GM12872 (cell line): ENCODE data around the gene TMEM132D.

Source experiments
- CTCF ChIP-seq: IDR thresholded peaks from 3 replicates; pipeline ENCODE4 v1.5.1; 2011; ENCODE audit warnings: low read depth, mild to moderate bottlenecking, low read length, moderate library complexity; ENCODE audit not compliant: insufficient read depth

Gene TMEM132D

GRCh38 chr12:129381715-129382114, 522.1 kb downstream of the TMEM132D start:
- TF ChIP-seq CTCF = no peak

- no peak for TF ChIP-seq CTCF
Measured at GRCh38 chr12:129379076-129379804, 524.6 kb downstream of the TMEM132D start.

DNA sequence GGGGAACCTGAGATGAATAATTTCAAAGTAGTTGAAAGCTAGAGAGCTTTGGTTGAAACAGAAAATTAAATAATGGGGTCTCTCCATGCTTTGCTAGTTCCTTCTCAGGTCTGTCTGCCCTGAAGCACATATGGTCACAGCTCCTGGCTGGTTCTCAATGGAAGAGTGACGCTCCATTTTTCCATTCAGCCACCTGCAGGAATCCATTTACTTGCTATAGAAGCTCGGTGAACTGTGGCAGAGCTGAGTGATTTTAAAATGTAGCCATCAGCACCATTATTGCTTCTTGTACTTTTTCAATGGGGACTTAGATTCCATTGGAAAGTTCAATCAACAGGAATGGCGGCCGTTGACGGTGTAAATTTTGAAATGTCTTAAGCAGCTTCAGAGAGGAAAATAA, 525.3 kb downstream of the TMEM132D start:
- TF ChIP-seq CTCF = no peak

- no peak for TF ChIP-seq CTCF
Measured at GRCh38 chr12:129373746-129374145, 530.1 kb downstream of the TMEM132D start.

GRCh38 chr12:129372876-129373275, 530.9 kb downstream of the TMEM132D start:
- no peak for TF ChIP-seq CTCF

GRCh38 chr12:129372348-129372747, 531.5 kb downstream of the TMEM132D start:
- no peak for TF ChIP-seq CTCF

DNA sequence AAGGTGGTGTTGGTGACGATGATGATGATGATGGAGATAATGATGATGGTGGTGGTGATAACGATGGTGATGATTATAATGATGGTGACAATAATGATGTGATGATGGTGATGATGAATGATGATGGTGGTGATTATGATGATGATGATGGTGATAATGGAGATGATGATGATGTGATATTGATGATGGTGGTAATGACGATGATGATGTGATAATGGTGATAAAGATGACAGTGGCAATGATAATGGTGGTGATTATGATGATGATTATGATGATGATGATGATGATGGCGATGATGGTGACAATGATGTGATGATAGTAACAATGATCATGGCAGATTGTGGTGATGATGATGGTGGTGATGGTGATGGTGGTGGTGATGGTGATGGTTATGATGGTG, 532.6 kb downstream of the TMEM132D start:
- no peak for TF ChIP-seq CTCF
